ENCODE data around the gene CDH23. TPM values are rescaled to one million over a fixed set of nuclear protein-coding genes. Genes with fewer than 3 reads are reported as not detected.

The CDH23 gene
- polyA plus RNA-seq, 2 donors = 1.6 to 3.2 TPM

DNA sequence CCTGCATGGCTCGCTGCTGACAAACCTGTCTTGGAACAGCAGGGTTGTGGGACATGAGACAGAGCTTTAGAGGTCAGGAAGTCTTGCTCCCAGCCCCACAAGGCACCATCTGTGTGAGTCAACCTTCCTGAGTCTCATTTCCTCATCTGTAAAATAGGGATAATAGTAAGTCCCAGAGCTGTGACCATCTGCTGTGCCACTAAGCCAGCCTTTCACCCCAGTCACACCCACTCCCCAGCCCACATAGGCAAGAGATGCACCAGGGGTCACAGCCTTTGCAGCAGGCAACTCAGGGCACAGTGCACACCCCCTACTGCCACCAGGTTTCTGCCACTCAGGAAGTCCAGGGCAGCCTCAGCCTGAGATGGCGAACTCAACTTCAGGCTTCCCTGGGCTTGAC, 29.4 kb upstream of the CDH23 start:
- Histone ChIP-seq H3K4me3 (ENCODE audit: low read depth in 1 of 2, low read length in 2 of 2) (no peak overlapping the region), H3K9me3 (ENCODE audit: control insufficient read depth in 2 of 2, insufficient read depth in 1 of 2, low read depth in 1 of 2, low read length in 1 of 2) (no peaks in the 10 kb centered on the region), H3K4me1 (ENCODE audit: control insufficient read depth in 2 of 2, insufficient read depth in 2 of 2, low read length in 1 of 2) (peaks cover 0 to 2% of the 10 kb centered on the region in 2 donors), H3K36me3 (ENCODE audit: control insufficient read depth in 2 of 2, insufficient read depth in 2 of 2, low read length in 1 of 2) (peaks cover 0 to under 1% of the 10 kb centered on the region in 2 donors), H3K27me3 (ENCODE audit: control insufficient read depth in 1 of 2, insufficient read depth in 2 of 2, low read length in 2 of 2) (no peaks in the 10 kb centered on the region), H3K27ac (ENCODE audit: low read depth in 2 of 2, low read length in 1 of 2) (no peak overlapping the region)
- 79 to 84% methylated on average over 2 of the region's 2 CpGs for WGBS, 2 donors

DNA sequence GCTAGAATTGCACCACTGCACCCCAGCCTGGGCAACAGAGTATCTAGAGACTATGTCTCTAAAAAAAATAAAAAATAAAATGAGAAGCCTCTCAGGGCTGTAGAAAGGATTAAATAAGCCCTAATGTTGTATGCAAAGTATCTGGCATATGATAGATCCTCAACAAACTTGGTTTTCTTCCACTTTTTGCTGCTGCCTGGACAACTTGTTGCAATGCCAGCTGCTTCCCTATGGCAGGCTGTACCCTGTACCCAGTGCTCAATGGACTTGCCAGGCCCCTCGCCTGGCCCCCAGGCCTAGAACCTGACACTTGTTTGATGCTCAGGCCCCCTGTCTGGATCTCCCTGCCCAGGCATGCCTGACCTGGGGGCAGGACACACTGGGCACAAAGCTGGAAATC, 28.5 kb upstream of the CDH23 start:
- Histone ChIP-seq H3K9me3 (ENCODE audit: control insufficient read depth in 2 of 2, insufficient read depth in 1 of 2, low read depth in 1 of 2, low read length in 1 of 2) (no peaks in the 10 kb centered on the region), H3K27ac (ENCODE audit: low read depth in 2 of 2, low read length in 1 of 2) (no peak overlapping the region), H3K36me3 (ENCODE audit: control insufficient read depth in 2 of 2, insufficient read depth in 2 of 2, low read length in 1 of 2) (no peaks in the 10 kb centered on the region), H3K27me3 (ENCODE audit: control insufficient read depth in 1 of 2, insufficient read depth in 2 of 2, low read length in 2 of 2) (no peaks in the 10 kb centered on the region), H3K4me3 (ENCODE audit: low read depth in 1 of 2, low read length in 2 of 2) (no peak overlapping the region), H3K4me1 (ENCODE audit: control insufficient read depth in 2 of 2, insufficient read depth in 2 of 2, low read length in 1 of 2) (peaks cover 0 to 2% of the 10 kb centered on the region in 2 donors)
- 89 to 93% methylated on average over 1 of the region's 1 CpG for WGBS, 2 donors

DNA sequence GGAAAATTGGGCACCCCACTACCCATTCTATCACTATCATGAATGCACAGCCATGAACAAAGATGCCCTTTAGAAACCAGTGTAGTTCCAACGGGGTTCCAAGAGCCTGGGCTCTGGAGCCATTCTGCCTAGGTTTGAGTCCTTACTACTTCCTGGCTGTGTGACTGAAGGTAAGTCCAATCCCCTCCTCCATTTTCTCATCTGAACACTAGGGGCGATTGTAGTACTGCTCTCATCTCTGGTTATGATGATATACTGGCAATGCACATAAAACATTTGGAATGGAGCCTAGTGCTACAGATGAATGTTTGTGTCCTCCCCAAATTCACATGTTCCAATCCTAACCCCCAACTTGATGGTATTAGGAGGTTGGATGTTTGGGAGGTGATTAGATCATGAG, 28.1 kb upstream of the CDH23 start:
- 68 to 71% methylated on average over 2 of the region's 2 CpGs for WGBS, 2 donors
- Histone ChIP-seq H3K4me1 (ENCODE audit: control insufficient read depth in 2 of 2, insufficient read depth in 2 of 2, low read length in 1 of 2) (peaks cover 0 to 2% of the 10 kb centered on the region in 2 donors), H3K27me3 (ENCODE audit: control insufficient read depth in 1 of 2, insufficient read depth in 2 of 2, low read length in 2 of 2) (no peaks in the 10 kb centered on the region), H3K9me3 (ENCODE audit: control insufficient read depth in 2 of 2, insufficient read depth in 1 of 2, low read depth in 1 of 2, low read length in 1 of 2) (no peaks in the 10 kb centered on the region), H3K36me3 (ENCODE audit: control insufficient read depth in 2 of 2, insufficient read depth in 2 of 2, low read length in 1 of 2) (no peaks in the 10 kb centered on the region), H3K27ac (ENCODE audit: low read depth in 2 of 2, low read length in 1 of 2) (no peak overlapping the region), H3K4me3 (ENCODE audit: low read depth in 1 of 2, low read length in 2 of 2) (no peak overlapping the region)

DNA sequence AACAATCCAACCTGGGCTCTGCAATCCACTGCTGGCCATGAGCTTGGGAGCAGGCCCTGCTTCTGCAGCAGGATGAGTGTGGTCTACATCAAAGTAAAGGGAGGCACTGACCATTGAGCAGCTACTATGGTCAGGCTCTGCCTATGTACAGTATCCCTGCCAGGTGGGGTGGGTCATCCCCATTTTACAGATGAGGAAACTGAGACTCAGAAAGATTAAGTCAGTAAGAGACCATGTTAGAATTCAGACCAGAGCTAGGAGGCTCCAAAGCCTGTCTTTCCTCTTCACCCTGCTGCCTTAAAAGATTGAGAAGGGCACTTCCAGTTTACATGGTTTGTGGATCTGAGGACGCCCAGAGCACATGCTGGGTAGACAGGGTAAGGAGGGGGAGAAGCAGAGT, 27.1 kb upstream of the CDH23 start:
- 79 to 81% methylated on average over 1 of the region's 1 CpG for WGBS, 2 donors
- no peak overlapping the region for H3K27ac ChIP-seq (ENCODE audit: low read depth in 2 of 2, low read length in 1 of 2)
- H3K9me3 ChIP-seq (ENCODE audit: control insufficient read depth in 2 of 2, insufficient read depth in 1 of 2, low read depth in 1 of 2, low read length in 1 of 2) = no peaks in the 10 kb centered on the region
- H3K4me1 ChIP-seq (ENCODE audit: control insufficient read depth in 2 of 2, insufficient read depth in 2 of 2, low read length in 1 of 2) = peaks cover 0 to 2% of the 10 kb centered on the region in 2 donors
- H3K36me3 ChIP-seq (ENCODE audit: control insufficient read depth in 2 of 2, insufficient read depth in 2 of 2, low read length in 1 of 2) = no peaks in the 10 kb centered on the region
- no peaks in the 10 kb centered on the region for H3K27me3 ChIP-seq (ENCODE audit: control insufficient read depth in 1 of 2, insufficient read depth in 2 of 2, low read length in 2 of 2)
- H3K4me3 ChIP-seq (ENCODE audit: low read depth in 1 of 2, low read length in 2 of 2) = no peak overlapping the region

DNA sequence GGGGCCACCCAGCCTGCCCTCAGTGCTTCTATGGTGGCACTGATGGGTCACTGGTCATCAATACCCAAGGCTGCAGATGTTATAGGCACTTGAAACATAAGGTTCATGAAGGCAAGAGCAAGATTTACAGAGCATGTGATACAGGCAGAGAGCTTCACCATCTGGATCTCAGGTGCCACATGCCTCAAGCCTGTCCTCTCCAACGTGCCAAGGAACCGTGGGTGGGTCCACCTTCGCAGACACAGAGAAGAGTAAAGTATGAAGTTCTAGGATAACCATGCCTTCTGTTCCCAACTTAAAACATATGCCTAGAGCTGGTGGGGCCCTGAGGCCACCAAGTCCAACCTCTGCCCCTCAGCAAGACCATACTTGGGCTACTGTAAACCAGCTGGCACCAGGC, 26.7 kb upstream of the CDH23 start:
- Histone ChIP-seq H3K36me3 (ENCODE audit: control insufficient read depth in 2 of 2, insufficient read depth in 2 of 2, low read length in 1 of 2) (no peaks in the 10 kb centered on the region), H3K4me1 (ENCODE audit: control insufficient read depth in 2 of 2, insufficient read depth in 2 of 2, low read length in 1 of 2) (peaks cover 0 to 2% of the 10 kb centered on the region in 2 donors), H3K27me3 (ENCODE audit: control insufficient read depth in 1 of 2, insufficient read depth in 2 of 2, low read length in 2 of 2) (no peaks in the 10 kb centered on the region), H3K27ac (ENCODE audit: low read depth in 2 of 2, low read length in 1 of 2) (no peak overlapping the region), H3K4me3 (ENCODE audit: low read depth in 1 of 2, low read length in 2 of 2) (no peak overlapping the region), H3K9me3 (ENCODE audit: control insufficient read depth in 2 of 2, insufficient read depth in 1 of 2, low read depth in 1 of 2, low read length in 1 of 2) (no peaks in the 10 kb centered on the region)
- 85% methylated on average over 3 of the region's 3 CpGs for WGBS, 2 donors

DNA sequence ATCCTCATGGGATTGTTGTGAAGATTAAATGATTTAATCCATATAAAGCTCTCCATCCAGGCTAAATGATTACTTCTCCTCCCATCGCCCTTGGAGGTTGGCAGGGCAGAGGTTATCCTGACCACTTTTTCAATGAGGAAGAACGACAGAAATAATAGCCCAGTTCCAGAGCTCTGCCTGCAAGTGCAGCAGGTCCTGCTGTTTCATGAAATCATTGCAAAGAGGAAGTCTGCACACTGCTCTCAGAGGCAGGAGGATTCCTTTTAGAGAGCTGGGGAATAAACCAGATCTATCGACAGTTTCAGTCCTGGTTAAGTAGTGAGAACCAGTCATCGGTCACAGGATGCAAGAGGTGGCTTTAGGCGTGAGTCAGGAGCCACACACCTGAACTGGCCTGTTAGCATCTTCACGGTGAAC, 25.0 kb upstream of the CDH23 start:
- Histone ChIP-seq H3K4me1 (ENCODE audit: control insufficient read depth in 2 of 2, insufficient read depth in 2 of 2, low read length in 1 of 2) (peaks cover 0 to 2% of the 10 kb centered on the region in 2 donors), H3K36me3 (ENCODE audit: control insufficient read depth in 2 of 2, insufficient read depth in 2 of 2, low read length in 1 of 2) (no peaks in the 10 kb centered on the region), H3K9me3 (ENCODE audit: control insufficient read depth in 2 of 2, insufficient read depth in 1 of 2, low read depth in 1 of 2, low read length in 1 of 2) (no peaks in the 10 kb centered on the region), H3K27me3 (ENCODE audit: control insufficient read depth in 1 of 2, insufficient read depth in 2 of 2, low read length in 2 of 2) (no peaks in the 10 kb centered on the region), H3K4me3 (ENCODE audit: low read depth in 1 of 2, low read length in 2 of 2) (no peak overlapping the region), H3K27ac (ENCODE audit: low read depth in 2 of 2, low read length in 1 of 2) (no peak overlapping the region)
- WGBS, 2 donors = 53 to 66% methylated on average over 6 of the region's 6 CpGs

DNA sequence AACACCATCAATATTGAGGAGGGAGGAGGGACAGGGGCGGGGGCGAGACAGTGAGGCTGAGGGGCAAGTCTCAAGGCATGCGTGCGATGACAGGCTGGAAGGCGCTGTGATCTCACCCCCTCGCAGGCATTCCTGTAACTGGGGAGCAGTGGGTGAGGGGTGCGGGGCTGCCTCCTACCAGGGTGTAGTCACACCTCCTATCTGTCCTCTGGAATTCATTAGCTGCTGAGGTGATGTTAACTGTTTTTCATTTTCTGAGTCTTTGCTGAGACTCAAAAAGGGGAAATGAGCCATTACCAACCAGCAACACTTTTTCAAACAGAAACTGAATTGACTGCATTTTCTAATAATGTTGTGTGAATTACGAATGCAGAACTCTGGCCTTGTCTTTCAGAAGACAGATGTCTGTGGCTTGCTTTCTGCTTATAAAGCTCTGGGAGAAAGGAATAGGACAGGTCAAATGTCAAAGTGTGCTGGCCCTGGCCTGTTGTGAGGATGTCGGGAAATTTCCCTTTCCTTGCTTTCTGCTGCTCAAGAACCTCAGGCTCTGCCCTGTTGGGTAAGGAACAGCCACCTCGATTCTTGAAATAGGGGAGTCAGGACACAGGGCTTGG, 23.7 kb upstream of the CDH23 start:
- WGBS, 2 donors = 71 to 72% methylated on average over 10 of the region's 10 CpGs
- Histone ChIP-seq H3K4me3 (ENCODE audit: low read depth in 1 of 2, low read length in 2 of 2) (no peak overlapping the region), H3K36me3 (ENCODE audit: control insufficient read depth in 2 of 2, insufficient read depth in 2 of 2, low read length in 1 of 2) (no peaks in the 10 kb centered on the region), H3K4me1 (ENCODE audit: control insufficient read depth in 2 of 2, insufficient read depth in 2 of 2, low read length in 1 of 2) (no peaks in the 10 kb centered on the region), H3K27me3 (ENCODE audit: control insufficient read depth in 1 of 2, insufficient read depth in 2 of 2, low read length in 2 of 2) (no peaks in the 10 kb centered on the region), H3K27ac (ENCODE audit: low read depth in 2 of 2, low read length in 1 of 2) (no peak overlapping the region), H3K9me3 (ENCODE audit: control insufficient read depth in 2 of 2, insufficient read depth in 1 of 2, low read depth in 1 of 2, low read length in 1 of 2) (no peaks in the 10 kb centered on the region)

DNA sequence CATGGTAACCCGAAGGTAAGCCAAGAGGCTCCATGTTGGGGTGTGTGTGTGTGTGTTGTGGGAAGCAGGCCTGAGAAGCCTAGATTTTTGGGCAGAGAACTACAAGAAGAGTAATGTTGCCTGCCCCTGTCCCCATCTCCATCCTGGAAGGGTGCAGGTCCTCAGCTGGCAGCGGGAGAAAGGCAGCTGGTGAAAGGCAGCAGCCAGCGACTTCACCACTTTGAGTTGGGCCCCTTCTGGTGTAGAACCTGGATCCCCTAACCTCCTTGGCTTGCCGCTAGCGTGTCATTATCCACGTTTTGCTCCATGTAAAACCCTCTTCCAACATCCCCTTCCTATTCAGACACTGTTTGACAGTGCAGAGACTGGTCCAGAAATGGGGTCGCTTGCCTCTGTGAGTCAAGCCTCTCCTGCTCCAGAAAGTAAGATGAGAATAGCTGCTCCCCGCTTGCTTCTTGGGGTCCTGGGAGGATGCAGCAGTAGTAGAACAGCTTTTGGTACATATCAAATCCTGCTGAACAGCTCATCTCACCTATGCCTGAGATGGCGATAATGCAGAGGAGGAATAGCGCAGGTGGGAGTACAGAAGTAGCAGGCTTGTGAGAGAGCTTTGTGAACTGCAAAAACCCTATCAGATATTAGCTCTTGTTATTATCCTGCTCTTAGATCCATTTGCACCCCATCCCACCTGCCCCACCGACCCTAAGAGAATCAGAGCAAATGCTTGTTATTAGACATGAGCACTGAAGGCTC, 22.1 kb upstream of the CDH23 start:
- H3K36me3 ChIP-seq (ENCODE audit: control insufficient read depth in 2 of 2, insufficient read depth in 2 of 2, low read length in 1 of 2) = no peaks in the 10 kb centered on the region
- WGBS, 2 donors = 77 to 89% methylated on average over 11 of the region's 11 CpGs
- no peaks in the 10 kb centered on the region for H3K9me3 ChIP-seq (ENCODE audit: control insufficient read depth in 2 of 2, insufficient read depth in 1 of 2, low read depth in 1 of 2, low read length in 1 of 2)
- no peak overlapping the region for H3K27ac ChIP-seq (ENCODE audit: low read depth in 2 of 2, low read length in 1 of 2)
- no peaks in the 10 kb centered on the region for H3K27me3 ChIP-seq (ENCODE audit: control insufficient read depth in 1 of 2, insufficient read depth in 2 of 2, low read length in 2 of 2)
- no peak overlapping the region for H3K4me3 ChIP-seq (ENCODE audit: low read depth in 1 of 2, low read length in 2 of 2)
- no peaks in the 10 kb centered on the region for H3K4me1 ChIP-seq (ENCODE audit: control insufficient read depth in 2 of 2, insufficient read depth in 2 of 2, low read length in 1 of 2)

DNA sequence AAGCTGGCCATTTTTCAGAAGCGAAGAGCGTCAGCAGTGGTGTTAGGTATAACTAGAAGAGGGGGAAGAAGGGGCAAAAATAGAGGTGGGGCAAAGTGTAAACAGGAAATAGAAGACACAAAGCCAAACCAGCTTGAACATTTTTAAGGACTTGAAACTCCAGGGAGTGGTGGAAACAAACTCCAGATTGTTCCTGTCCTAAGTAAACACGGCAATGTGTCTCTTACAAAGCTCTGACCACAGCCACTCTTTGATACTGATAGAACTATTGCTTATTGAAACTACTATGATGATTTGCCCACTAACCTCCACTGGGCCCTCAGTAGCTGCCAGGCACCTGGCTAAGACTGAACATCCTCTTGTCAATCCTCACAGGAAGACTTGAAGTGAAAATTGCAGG, 20.8 kb upstream of the CDH23 start:
- Histone ChIP-seq H3K36me3 (ENCODE audit: control insufficient read depth in 2 of 2, insufficient read depth in 2 of 2, low read length in 1 of 2) (no peaks in the 10 kb centered on the region), H3K4me1 (ENCODE audit: control insufficient read depth in 2 of 2, insufficient read depth in 2 of 2, low read length in 1 of 2) (no peaks in the 10 kb centered on the region), H3K4me3 (ENCODE audit: low read depth in 1 of 2, low read length in 2 of 2) (no peak overlapping the region), H3K27ac (ENCODE audit: low read depth in 2 of 2, low read length in 1 of 2) (no peak overlapping the region), H3K27me3 (ENCODE audit: control insufficient read depth in 1 of 2, insufficient read depth in 2 of 2, low read length in 2 of 2) (no peaks in the 10 kb centered on the region), H3K9me3 (ENCODE audit: control insufficient read depth in 2 of 2, insufficient read depth in 1 of 2, low read depth in 1 of 2, low read length in 1 of 2) (no peaks in the 10 kb centered on the region)
- 57 to 63% methylated on average over 3 of the region's 3 CpGs for WGBS, 2 donors

Measured in esophagus (tissue), 2 donors.